ENCODE data around the gene ATG16L2. TPM values are rescaled to one million over a fixed set of nuclear protein-coding genes. Genes with fewer than 3 reads are reported as not detected.

Gene ATG16L2
- total and polyA plus RNA-seq, 2 donors (not counting 1 experiment from before 2014, with no cell fraction given), result 3.3 to 8.8 TPM

DNA sequence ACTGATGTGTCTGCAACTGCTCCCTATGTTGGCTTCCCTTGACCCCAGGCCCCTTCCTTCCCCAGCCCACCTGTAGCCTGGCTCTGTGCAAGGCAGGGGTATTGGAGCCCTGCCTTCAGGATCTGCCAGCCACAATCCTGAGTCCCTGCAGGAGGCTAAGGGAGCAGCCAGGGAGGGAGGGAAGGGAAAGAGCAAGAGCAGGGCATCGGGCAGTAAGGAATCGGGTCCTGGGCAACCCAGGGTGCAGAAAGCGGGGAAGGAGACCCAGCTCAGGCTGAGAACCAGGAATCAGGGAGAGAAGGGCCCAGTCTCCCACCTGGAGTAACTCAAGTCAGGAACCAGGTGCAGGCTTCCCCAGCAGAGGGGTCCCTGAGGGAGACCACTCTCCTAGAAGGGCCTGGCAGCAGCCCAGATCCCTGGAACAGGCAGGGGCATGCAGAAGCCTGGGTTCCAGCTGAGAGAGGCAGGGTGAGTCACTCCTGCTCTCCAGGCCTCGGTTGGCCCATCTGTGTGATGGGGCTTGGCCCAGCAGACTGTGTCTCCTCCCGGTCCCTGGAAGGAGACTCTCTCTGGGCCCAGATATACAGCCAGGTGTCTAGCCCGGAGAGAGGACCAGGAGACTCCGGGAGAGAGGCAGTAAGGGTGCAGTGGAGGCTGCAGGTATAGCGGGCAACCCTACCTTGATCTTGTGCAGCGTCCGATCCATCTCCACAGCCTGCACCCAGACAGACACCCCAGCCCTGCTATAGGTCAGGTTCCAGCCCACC, 33.7 kb upstream of the ATG16L2 start:
- Histone ChIP-seq H3K9me3 (ENCODE audit: control insufficient read depth, insufficient read depth, low read depth, low read length) (no peaks in the 10 kb centered on the region), H3K27me3 (ENCODE audit: control insufficient read depth, insufficient read depth, low read length) (peaks cover 3% of the 10 kb centered on the region), H3K9ac (ENCODE audit: insufficient read depth, low read length) (no peak overlapping the region), H2AFZ (ENCODE audit: low read length) (no peak overlapping the region), H3K4me2 (ENCODE audit: extremely low read depth, insufficient read depth, low read length) (no peak overlapping the region), H3K27ac (ENCODE audit: insufficient read depth, low read length) (no peak overlapping the region), H4K20me1 (ENCODE audit: control insufficient read depth, extremely low read depth, insufficient read depth, low read length) (no peaks in the 10 kb centered on the region), H3K79me2 (ENCODE audit: control insufficient read depth, insufficient read depth, low read length) (no peaks in the 10 kb centered on the region), H3K36me3 (ENCODE audit: control insufficient read depth, insufficient read depth, low read length) (no peaks in the 10 kb centered on the region), H3K4me1 (ENCODE audit: control insufficient read depth, extremely low read depth, insufficient read depth, low read length) (no peaks in the 10 kb centered on the region), H3K4me3 (replicated peaks in 1 of 4; ENCODE audit: control extremely low read depth in 1 of 4, insufficient read depth in 1 of 4, low read depth in 3 of 4, low read length in 4 of 4) (peak overlapping the region in 2 of 4 experiments; percentile 10 to 52)
- TF ChIP-seq, protein P1, sequence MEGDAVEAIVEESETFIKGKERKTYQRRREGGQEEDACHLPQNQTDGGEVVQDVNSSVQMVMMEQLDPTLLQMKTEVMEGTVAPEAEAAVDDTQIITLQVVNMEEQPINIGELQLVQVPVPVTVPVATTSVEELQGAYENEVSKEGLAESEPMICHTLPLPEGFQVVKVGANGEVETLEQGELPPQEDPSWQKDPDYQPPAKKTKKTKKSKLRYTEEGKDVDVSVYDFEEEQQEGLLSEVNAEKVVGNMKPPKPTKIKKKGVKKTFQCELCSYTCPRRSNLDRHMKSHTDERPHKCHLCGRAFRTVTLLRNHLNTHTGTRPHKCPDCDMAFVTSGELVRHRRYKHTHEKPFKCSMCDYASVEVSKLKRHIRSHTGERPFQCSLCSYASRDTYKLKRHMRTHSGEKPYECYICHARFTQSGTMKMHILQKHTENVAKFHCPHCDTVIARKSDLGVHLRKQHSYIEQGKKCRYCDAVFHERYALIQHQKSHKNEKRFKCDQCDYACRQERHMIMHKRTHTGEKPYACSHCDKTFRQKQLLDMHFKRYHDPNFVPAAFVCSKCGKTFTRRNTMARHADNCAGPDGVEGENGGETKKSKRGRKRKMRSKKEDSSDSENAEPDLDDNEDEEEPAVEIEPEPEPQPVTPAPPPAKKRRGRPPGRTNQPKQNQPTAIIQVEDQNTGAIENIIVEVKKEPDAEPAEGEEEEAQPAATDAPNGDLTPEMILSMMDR (conservative IDR thresholded peaks at IDR 0.05 in 1 of 2, IDR thresholded peaks at IDR 0.05 in 1 of 2; ENCODE audit: low read depth in 1 of 2, low read length in 2 of 2), result no peak
- TF ChIP-seq EZH2 (IDR thresholded peaks at IDR 0.05; ENCODE audit: low read length, missing control alignments), result no peak
- no peak for DNase-seq (ENCODE audit: low read depth in 2 of 2)

DNA sequence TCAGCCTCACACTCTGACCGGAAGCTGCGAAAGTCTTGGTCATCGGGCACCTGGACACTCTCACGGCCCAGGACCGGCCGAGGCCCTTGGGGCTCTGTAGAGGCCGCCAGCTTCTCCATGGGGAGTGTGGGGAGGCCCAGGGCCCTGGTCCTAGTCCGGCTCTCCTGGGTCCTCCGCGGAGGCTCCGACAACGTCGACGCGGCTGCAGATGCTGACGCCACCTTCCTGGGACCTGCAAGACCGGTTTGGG, 33.2 kb upstream of the ATG16L2 start:
- Histone ChIP-seq H4K20me1 (ENCODE audit: control insufficient read depth, extremely low read depth, insufficient read depth, low read length) (no peaks in the 10 kb centered on the region), H3K4me1 (ENCODE audit: control insufficient read depth, extremely low read depth, insufficient read depth, low read length) (no peaks in the 10 kb centered on the region), H3K36me3 (ENCODE audit: control insufficient read depth, insufficient read depth, low read length) (no peaks in the 10 kb centered on the region), H3K79me2 (ENCODE audit: control insufficient read depth, insufficient read depth, low read length) (no peaks in the 10 kb centered on the region), H3K9me3 (ENCODE audit: control insufficient read depth, insufficient read depth, low read depth, low read length) (no peaks in the 10 kb centered on the region), H3K4me3 (replicated peaks in 1 of 4; ENCODE audit: control extremely low read depth in 1 of 4, insufficient read depth in 1 of 4, low read depth in 3 of 4, low read length in 4 of 4) (peak overlapping the region in 3 of 4 experiments; percentile 10 to 52 (median 17)), H3K27me3 (ENCODE audit: control insufficient read depth, insufficient read depth, low read length) (peaks cover 3% of the 10 kb centered on the region), H3K9ac (ENCODE audit: insufficient read depth, low read length) (no peak overlapping the region), H3K4me2 (ENCODE audit: extremely low read depth, insufficient read depth, low read length) (no peak overlapping the region), H2AFZ (ENCODE audit: low read length) (no peak overlapping the region), H3K27ac (ENCODE audit: insufficient read depth, low read length) (no peak overlapping the region)
- no peak for DNase-seq (ENCODE audit: low read depth in 2 of 2)
- TF ChIP-seq, protein P1 (conservative IDR thresholded peaks at IDR 0.05 in 1 of 2, IDR thresholded peaks at IDR 0.05 in 1 of 2; ENCODE audit: low read depth in 1 of 2, low read length in 2 of 2), result no peak
- TF ChIP-seq EZH2 (IDR thresholded peaks at IDR 0.05; ENCODE audit: low read length, missing control alignments), result no peak

DNA sequence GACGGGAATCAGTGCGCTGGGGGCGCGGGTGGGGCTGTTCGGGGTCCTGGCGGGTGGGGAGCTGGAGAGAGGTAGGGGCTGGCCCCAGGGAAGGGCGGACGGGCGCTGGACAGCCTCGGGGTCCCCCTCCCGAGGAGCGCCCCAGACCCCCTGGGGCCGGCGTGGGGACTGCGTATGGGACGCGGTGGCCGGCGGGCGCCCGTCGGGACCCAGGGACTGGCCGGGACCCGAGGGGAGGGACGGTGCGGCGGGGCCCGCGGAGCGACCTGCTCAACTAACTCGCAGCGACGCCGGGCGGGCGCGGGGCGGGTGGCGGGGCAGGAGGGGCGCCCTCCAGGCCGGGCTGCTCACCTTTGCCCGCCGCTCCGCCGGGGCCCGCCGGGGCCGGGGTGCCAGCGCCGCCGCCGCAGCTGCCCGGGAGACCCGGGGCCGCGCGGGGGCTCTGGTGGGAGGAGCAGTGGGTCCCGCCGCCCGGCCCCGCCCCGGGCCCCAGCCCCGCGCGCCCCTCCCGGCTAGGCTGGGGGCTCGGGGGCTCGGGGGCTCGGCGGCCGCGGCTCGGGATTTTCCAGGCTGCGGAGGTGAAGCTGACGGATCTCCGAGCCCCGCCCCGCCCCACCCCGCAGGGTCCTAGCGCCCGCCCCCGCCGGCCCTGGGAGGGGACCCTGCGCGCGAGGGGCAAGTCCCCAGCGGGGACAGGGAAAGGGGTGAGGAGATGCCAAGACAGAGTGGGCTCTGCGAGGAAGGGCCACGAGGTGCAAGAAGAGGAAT, 32.7 kb upstream of the ATG16L2 start:
- no peaks in the 10 kb centered on the region for H3K4me1 ChIP-seq (ENCODE audit: control insufficient read depth, extremely low read depth, insufficient read depth, low read length)
- H3K4me2 ChIP-seq (ENCODE audit: extremely low read depth, insufficient read depth, low read length), result peak overlapping the region; percentile 3
- no peaks in the 10 kb centered on the region for H3K79me2 ChIP-seq (ENCODE audit: control insufficient read depth, insufficient read depth, low read length)
- no peak overlapping the region for H2AFZ ChIP-seq (ENCODE audit: low read length)
- peak overlapping the region; percentile 16 for H3K9ac ChIP-seq (ENCODE audit: insufficient read depth, low read length)
- H3K27me3 ChIP-seq (ENCODE audit: control insufficient read depth, insufficient read depth, low read length), result peaks cover 3% of the 10 kb centered on the region
- H4K20me1 ChIP-seq (ENCODE audit: control insufficient read depth, extremely low read depth, insufficient read depth, low read length), result no peaks in the 10 kb centered on the region
- TF ChIP-seq, protein P1 (conservative IDR thresholded peaks at IDR 0.05 in 1 of 2, IDR thresholded peaks at IDR 0.05 in 1 of 2; ENCODE audit: low read depth in 1 of 2, low read length in 2 of 2), result no peak
- H3K36me3 ChIP-seq (ENCODE audit: control insufficient read depth, insufficient read depth, low read length), result no peaks in the 10 kb centered on the region
- DNase-seq (ENCODE audit: low read depth in 2 of 2), result no peak
- no peak overlapping the region for H3K27ac ChIP-seq (ENCODE audit: insufficient read depth, low read length)
- H3K9me3 ChIP-seq (ENCODE audit: control insufficient read depth, insufficient read depth, low read depth, low read length), result no peaks in the 10 kb centered on the region
- peak overlapping the region; percentile 14 to 52 (median 19) for H3K4me3 ChIP-seq (replicated peaks in 1 of 4; ENCODE audit: control extremely low read depth in 1 of 4, insufficient read depth in 1 of 4, low read depth in 3 of 4, low read length in 4 of 4)

Measured in fibroblast of lung (primary cell).